Ovary (tissue), 9 donors: ENCODE measurements around the gene CPED1. TPM values are rescaled to one million over a fixed set of nuclear protein-coding genes. Genes with fewer than 3 reads are reported as not detected.

ENCODE experiments used
- DNase-seq, 5 donors: peaks; one replicate each; pipeline ENCODE4 v3.0.0-alpha.2; 2019 to 2020
- H3K27ac ChIP-seq, 2 donors: fragments of 200-600 bp; one replicate each; pipeline versions ENCODE4 v1.5.1 to v1.8.0; 2019 to 2022
- H3K27me3 ChIP-seq: fragments of 200-600 bp; one replicate; pipeline ENCODE4 v1.8.0; 2022
- H3K36me3 ChIP-seq: fragments of 200-600 bp; sonication (generic); one replicate; pipeline ENCODE4 v1.5.1; 2019
- H3K4me1 ChIP-seq: one replicate; pipeline ENCODE4 v1.8.1; 2013; ENCODE audit warnings: mild to moderate bottlenecking, moderate library complexity; ENCODE audit not compliant: insufficient read depth
- H3K4me3 ChIP-seq: fragments of 200-600 bp; sonication (generic); one replicate; pipeline ENCODE4 v1.5.1; 2017
- H3K9me3 ChIP-seq, 2 donors: fragments of 200-600 bp in 1 of 2; sonication (generic) in 1 of 2; one replicate each; pipeline versions ENCODE4 v1.5.1 to v1.8.1; 2013 to 2019; ENCODE audit warnings: mild to moderate bottlenecking in 1 of 2, moderate library complexity in 1 of 2
- CTCF ChIP-seq, 3 donors: fragments of 450-650 bp in 2 of 3; fragments of 200-600 bp in 1 of 3; IDR thresholded peaks; one replicate each; pipeline versions ENCODE4 v1.5.1 to v1.8.0; 2016 to 2022; ENCODE audit warnings: antibody characterized with exemption in 3 of 3, mild to moderate bottlenecking in 1 of 3
- EP300 ChIP-seq: sonication (generic); formaldehyde crosslinking; IDR thresholded peaks from one replicate; pipeline ENCODE4 v1.6.1; 2017; ENCODE audit warnings: antibody characterized with exemption
- POLR2A ChIP-seq: fragments of 450-650 bp; IDR thresholded peaks from one replicate; pipeline ENCODE4 v1.6.1; 2017; ENCODE audit warnings: antibody characterized with exemption, mild to moderate bottlenecking, moderate library complexity
- WGBS, 3 donors: extraction: QIAGEN DNeasy Blood & Tissue Kit in 1 of 3; methylation state at CpG; one replicate each; pipeline versions ENCODE4 v1.1.5 to v1.1.7; 2013 to 2017; 5-methylcytosine and 5-hydroxymethylcytosine counted together
- intact Hi-C, 4 donors: fragments of 100-400 bp; cut with DNase I; formaldehyde crosslinking; loops; one replicate each; pipeline versions ENCODE4 v1.11.0 to v1.15.1; 2022 to 2023
- polyA plus RNA-seq, 2 donors: library from polyadenylated mRNA; stranded (reverse); fragments of 200-250 nt in 1 of 2; fragments of 350-450 nt in 1 of 2; fragmentation: Illumina TruSeq in 1 of 2; extraction: RNeasy Lipid Tissue Mini Kit (QIAGEN cat#74804) in 1 of 2; gene quantifications; one replicate each; pipeline ENCODE4 v1.2.3, GENCODE V29; 2013 to 2014
- total RNA-seq, 7 donors: library from RNA; depleted of rRNA in 2 of 7; stranded (reverse); fragments of >200 nt in 2 of 7; fragmentation: NEBNext Ultra II Directional in 3 of 7; extraction: Animal tissue kit (Norgen Biotek cat#: 25700) in 3 of 7; gene quantifications; one replicate each; pipeline versions ENCODE4 v1.1.0 to v1.2.4, GENCODE V29; 2016 to 2023
- donor health status: DM: no; HTN: no; CAD: no; lungs with moderate emphysema.
- donor health status: DM: no; HTN: no; CAD: no.
- donor health status: Bipolar disorder and iron deficiency.
- donor health status: DM: yes; HTN: yes; CAD: no.
- donor health status: DM: no; HTN: no; CAD: no.
- donor health status: DM: yes; HTN: yes; CAD: no.

Gene CPED1
- total and polyA plus RNA-seq, 9 donors: 42.1 to 127 (median 88.8) TPM

- Histone ChIP-seq H3K4me3 (no peak overlapping the region), H3K36me3 (no peaks in the 10 kb centered on the region), H3K4me1 (no peaks in the 10 kb centered on the region), H3K9me3 (no peaks in the 10 kb centered on the region), H3K27ac (no peak overlapping the region), H3K27me3 (no peaks in the 10 kb centered on the region)
- intact Hi-C loops: no loop called here
- TF ChIP-seq CTCF (IDR thresholded peaks at IDR 0.05) (no peak), POLR2A (no peak), EP300 (no peak)
- no peak for DNase-seq
Measured at GRCh38 chr7:121341933-121342332, 353.4 kb downstream of the CPED1 start.

- no peak overlapping the region for H3K4me3 ChIP-seq
- H3K4me1 ChIP-seq: no peaks in the 10 kb centered on the region
- no peaks in the 10 kb centered on the region for H3K27me3 ChIP-seq
- H3K27ac ChIP-seq: no peak overlapping the region
- no peaks in the 10 kb centered on the region for H3K9me3 ChIP-seq
- TF ChIP-seq CTCF (IDR thresholded peaks at IDR 0.05) (no peak), POLR2A (no peak)
- no peaks in the 10 kb centered on the region for H3K36me3 ChIP-seq
- WGBS, 3 donors: 83 to 90% (median 87%) methylated on average over 4 of the region's 4 CpGs
- intact Hi-C loops: no loop called here
- no peak for DNase-seq
Measured at GRCh38 chr7:121342631-121343030, 354.1 kb downstream of the CPED1 start.

- no peak for TF ChIP-seq CTCF (IDR thresholded peaks at IDR 0.05)
- no peak for TF ChIP-seq POLR2A
- TF ChIP-seq EP300: no peak
- WGBS, 3 donors: 37 to 52% (median 46%) methylated on average over 3 of the region's 3 CpGs
Measured at GRCh38 chr7:121343302-121343701, 354.8 kb downstream of the CPED1 start.

GRCh38 chr7:121344093-121344492, 355.6 kb downstream of the CPED1 start:
- intact Hi-C loops: no loop called here
- Histone ChIP-seq H3K4me3 (no peak overlapping the region), H3K36me3 (no peaks in the 10 kb centered on the region), H3K9me3 (no peaks in the 10 kb centered on the region), H3K27ac (no peak overlapping the region), H3K4me1 (no peaks in the 10 kb centered on the region), H3K27me3 (no peaks in the 10 kb centered on the region)
- no peak for DNase-seq
- WGBS, 3 donors: 68 to 81% (median 77%) methylated on average over 2 of the region's 2 CpGs
- TF ChIP-seq EP300: no peak
- no peak for TF ChIP-seq CTCF (IDR thresholded peaks at IDR 0.05)
- TF ChIP-seq POLR2A: no peak

More at GRCh38 chr7:121343302-121343701, 354.8 kb downstream of the CPED1 start:
- H3K36me3 ChIP-seq: no peaks in the 10 kb centered on the region
- no peaks in the 10 kb centered on the region for H3K27me3 ChIP-seq
- no peak for DNase-seq
- no peak overlapping the region for H3K4me3 ChIP-seq
- no peak overlapping the region for H3K27ac ChIP-seq
- intact Hi-C loops: no loop called here
- H3K9me3 ChIP-seq: no peaks in the 10 kb centered on the region
- H3K4me1 ChIP-seq: no peaks in the 10 kb centered on the region

GRCh38 chr7:121344497-121344896, 356.0 kb downstream of the CPED1 start:
- Histone ChIP-seq H3K9me3 (no peaks in the 10 kb centered on the region), H3K36me3 (no peaks in the 10 kb centered on the region), H3K27ac (no peak overlapping the region), H3K27me3 (no peaks in the 10 kb centered on the region), H3K4me3 (no peak overlapping the region), H3K4me1 (no peaks in the 10 kb centered on the region)
- intact Hi-C loops: no loop called here
- WGBS, 3 donors: 93 to 98% (median 96%) methylated on average over 1 of the region's 1 CpG
- TF ChIP-seq POLR2A: no peak
- no peak for TF ChIP-seq CTCF (IDR thresholded peaks at IDR 0.05)
- TF ChIP-seq EP300: no peak
- DNase-seq: no peak
